Fibroblast of pulmonary artery (primary cell): ENCODE measurements around the gene CCDC57.

Experiments
- DNase-seq: peaks from one replicate; pipeline ENCODE4 v3.0.0-alpha.2; 2010; ENCODE audit warnings: low read depth
- H3K4me3 ChIP-seq: replicated peaks from 2 replicates; pipeline ENCODE4 v1.5.1; 2011; ENCODE audit warnings: low read depth, mild to moderate bottlenecking, control low read depth, low read length, moderate library complexity
- CTCF ChIP-seq: IDR thresholded peaks from 2 replicates; pipeline ENCODE4 v1.5.1; 2011; ENCODE audit warnings: mild to moderate bottlenecking, control low read depth, low read length, inconsistent platforms; ENCODE audit errors: missing control alignments

The CCDC57 gene

GRCh38 chr17:82232876-82233785, 20.5 kb upstream of the CCDC57 start:
- no peak for TF ChIP-seq CTCF
- no peak overlapping the region for H3K4me3 ChIP-seq
- no peak for DNase-seq

GRCh38 chr17:82232322-82232820, 19.7 kb upstream of the CCDC57 start:
- no peak for DNase-seq
- H3K4me3 ChIP-seq, result peak overlapping the region; percentile 92

DNA sequence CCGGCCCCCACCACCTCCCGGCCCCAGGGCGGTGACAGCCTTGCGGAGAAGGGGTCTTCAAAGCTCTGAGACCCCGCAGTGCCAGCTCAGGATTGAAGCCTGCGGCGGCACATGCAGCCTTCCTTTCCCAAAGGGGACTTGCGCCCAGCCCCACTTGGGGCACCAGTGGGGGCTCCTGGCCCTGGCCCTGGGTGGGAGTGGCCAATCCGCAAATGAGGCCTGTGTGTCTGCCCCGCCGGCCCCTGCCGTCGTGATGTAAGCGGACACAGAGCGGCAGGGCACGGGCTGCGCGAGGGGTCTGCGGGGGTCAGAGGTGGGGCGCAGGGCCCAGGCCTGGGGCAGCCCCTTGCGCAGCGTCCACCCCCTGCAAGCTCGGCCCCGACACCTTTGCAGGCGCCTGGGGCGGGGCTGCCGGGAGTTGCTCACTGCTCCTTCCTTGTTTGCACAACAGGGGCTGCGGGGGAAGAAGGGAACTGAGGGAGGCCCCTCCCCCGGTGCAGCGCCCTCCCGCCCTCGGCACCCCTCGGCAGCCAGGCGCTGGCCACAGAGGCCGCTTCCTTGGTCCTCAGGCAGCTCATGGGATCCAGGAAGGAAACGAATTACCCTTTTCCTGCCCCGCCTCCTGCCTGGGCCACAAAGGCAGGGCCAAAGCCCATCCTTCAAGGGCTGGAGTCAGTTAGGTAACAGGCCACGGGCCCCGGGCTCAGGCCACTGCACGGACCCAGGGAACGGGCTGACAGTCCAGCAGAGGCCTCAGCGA, 19.1 kb upstream of the CCDC57 start:
- no peak for TF ChIP-seq CTCF
- peak; percentile 89 for DNase-seq
- H3K4me3 ChIP-seq, result peak overlapping the region; percentile 92

More at GRCh38 chr17:82232322-82232820, 19.7 kb upstream of the CCDC57 start:
- TF ChIP-seq CTCF, result no peak

DNA sequence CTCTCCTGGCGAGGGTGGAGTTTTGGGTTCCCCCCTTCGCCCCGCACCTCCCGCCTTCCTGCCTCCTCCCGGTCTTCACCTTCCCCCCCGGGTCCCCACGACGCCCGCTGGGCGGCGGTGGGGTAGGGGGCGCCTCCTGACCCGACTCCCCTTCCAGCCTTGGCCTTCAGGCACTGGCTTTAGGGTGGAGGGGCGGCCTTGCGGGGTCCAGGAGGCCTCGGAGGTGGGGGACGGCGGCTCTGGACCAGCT, 18.6 kb upstream of the CCDC57 start:
- no peak for DNase-seq
- H3K4me3 ChIP-seq, result peak overlapping the region; percentile 92
- TF ChIP-seq CTCF, result no peak

- TF ChIP-seq CTCF, result peak; percentile 20
- H3K4me3 ChIP-seq, result peak overlapping the region; percentile 92
- DNase-seq, result peak; percentile 91
Observed at GRCh38 chr17:82230609-82231311, 18.1 kb upstream of the CCDC57 start.

DNA sequence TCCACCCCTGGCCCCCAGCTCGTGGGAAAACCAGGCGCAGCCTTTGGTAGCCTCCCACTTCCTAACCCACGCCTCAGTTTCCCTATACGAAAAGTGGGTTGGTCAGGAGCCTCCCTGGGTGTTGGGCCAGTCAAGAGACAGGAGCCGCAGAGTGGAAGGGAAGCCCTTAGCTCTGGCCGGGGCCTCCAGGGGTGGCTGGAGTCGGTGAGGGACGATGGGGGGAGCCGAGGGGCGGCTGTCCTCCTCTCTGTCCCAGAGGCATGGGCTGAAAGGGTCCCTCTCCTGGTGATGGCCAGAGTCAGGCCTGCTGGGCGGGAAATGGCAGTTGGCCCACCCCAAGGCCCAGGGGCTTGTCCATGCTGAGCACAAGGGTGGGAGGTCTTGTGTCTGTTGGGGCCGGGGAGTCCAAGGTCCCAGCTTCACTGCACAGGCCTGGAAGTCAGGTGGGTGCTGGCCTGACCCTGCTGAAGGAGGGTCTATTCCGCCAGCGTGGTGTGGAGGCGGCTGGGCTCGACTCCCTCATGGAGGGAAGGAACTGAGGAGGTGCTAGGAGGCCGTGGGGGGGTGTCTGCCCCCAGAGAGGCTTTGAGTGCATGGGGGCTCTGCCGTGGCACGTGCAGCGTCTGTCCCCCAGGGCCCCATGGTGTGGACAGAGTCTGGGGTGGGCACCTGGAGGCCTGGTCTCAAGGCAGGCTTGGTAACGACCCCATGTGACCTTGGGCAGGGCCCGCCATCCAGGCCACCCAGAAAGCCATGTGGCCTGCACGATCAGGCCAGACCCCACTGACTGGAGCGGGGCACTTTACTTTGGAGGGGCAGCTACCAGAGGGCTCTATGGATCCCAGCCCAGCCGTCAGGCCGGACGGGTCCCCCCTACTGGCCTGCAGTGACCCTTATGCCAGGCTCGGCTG, 17.3 kb upstream of the CCDC57 start:
- H3K4me3 ChIP-seq, result peak overlapping the region; percentile 92
- DNase-seq, result no peak
- TF ChIP-seq CTCF, result no peak
